Activated CD4-positive, alpha-beta T cell treated with anti-CD3 and anti-CD28 coated beads, Interleukin-2, amount 50 U/mL, for 48 hours (primary cell): ENCODE data around the gene ZMAT2.
"Not testable (repeated sequence)": the region's sequence is repeated elsewhere in the genome, so short reads cannot be mapped to it uniquely, and the experiment has no call there.

ENCODE experiments used
- DNase-seq, 2 experiments: peaks; one replicate each; pipeline ENCODE4 v3.0.0-alpha.2; 2020

Gene ZMAT2

DNA sequence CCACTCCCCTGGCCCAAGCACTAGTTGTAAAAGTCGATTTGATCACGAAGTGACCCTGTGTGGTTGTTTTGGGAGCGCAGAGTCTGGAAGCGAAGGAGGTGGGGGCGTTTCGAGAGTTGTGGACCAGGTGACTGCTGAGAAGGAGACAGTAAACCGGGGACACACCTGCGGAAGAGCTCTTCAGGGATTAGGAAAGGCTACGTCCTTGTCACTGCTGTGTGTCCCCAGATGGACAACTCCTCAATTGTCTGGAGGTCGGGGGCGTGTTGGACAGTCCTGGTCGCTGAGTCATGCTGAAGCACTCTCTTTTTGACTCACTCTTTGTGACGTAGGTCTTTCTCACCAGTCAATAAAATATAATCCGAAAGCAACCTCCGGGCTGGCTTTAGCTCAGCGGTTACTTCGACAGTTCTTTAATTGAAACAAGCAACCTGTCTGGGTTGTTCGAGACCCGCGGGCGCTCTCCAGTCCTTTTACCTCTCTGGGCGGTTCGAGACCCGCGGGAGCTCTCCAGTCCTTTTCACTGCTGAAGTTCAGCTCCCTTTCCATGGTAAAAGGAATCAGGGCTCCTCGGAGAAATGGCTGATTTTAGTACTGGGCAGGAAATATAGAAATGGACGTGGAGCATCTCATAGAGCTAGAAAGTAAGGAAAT, 10.8 kb downstream of the ZMAT2 start:
- DNase-seq, result peak; percentile 79 to 86

- DNase-seq, result no peak
These were observed 11.5 kb downstream of the ZMAT2 start for GRCh38 chr5:140711794-140712193.

DNA sequence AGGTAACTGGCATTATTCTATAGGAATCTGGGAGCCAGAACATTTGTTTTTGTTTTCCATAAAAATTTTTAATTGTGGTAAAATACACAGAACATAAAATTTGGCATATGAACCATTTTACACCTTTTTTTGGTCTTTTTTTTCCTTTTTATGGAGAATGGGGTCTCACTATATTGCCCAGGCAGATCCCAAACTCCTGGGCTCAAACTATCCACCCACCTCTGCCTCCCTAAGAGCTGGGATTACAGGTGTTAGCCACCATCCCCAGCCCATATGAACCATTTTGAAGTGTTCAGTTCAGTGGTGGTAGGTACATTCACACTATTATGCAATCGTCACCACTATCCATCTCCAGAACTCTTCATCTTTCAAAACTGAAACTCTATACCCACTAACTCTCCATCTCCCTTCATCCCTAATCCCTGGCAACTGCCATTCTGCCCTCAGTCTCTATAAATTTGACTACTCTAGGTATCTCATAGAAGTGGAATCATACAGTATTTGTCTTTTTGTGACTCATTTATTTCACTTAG, 13.4 kb downstream of the ZMAT2 start:
- no peak for DNase-seq

GRCh38 chr5:140716238-140716637, 16.0 kb downstream of the ZMAT2 start:
- not testable (repeated sequence) for DNase-seq

DNA sequence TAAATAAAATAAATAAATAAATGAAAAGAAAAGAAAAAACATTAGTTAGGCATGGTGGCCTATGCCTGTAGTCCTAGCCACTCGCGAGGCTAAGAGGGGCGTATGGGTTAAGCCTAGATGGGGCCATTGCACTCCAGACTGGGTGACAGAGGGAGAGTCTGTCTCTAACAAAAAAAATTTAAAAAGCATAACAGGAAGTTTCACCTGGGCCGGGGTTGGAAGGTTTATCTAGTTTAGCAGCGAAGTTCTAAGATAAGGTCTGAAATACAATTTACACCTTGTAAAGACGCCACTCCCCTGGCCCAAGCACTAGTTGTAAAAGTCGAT, 18.0 kb downstream of the ZMAT2 start:
- DNase-seq, result no peak

GRCh38 chr5:140720738-140721137, 20.5 kb downstream of the ZMAT2 start:
- not testable (repeated sequence) for DNase-seq

GRCh38 chr5:140721395-140721794, 21.1 kb downstream of the ZMAT2 start:
- not testable (repeated sequence) for DNase-seq

GRCh38 chr5:140725799-140726471, 25.7 kb downstream of the ZMAT2 start:
- DNase-seq, result peak; percentile 80 to 85

- DNase-seq, result no peak
These were observed 32.9 kb downstream of the ZMAT2 start for GRCh38 chr5:140733098-140733497.

GRCh38 chr5:140734354-140734753, 34.1 kb downstream of the ZMAT2 start:
- no peak for DNase-seq

DNA sequence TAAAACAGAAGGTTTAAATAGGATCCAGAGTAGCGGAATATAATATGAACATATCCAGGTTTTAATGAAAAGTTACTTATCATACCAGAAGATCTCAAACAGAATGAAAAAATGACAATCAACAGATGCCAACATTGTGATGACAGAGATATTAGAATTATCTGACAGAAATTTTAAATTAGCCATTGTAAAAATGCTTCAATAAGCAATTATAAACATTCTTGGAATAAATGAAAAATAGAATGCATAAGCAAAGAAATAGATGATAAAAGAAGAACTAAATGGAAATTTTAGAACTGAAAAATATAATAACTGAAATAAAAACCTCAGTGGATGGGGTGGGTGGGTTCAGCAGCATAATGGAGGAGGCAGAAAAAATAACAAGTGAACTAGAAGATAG, 37.2 kb downstream of the ZMAT2 start:
- DNase-seq, result no peak

DNA sequence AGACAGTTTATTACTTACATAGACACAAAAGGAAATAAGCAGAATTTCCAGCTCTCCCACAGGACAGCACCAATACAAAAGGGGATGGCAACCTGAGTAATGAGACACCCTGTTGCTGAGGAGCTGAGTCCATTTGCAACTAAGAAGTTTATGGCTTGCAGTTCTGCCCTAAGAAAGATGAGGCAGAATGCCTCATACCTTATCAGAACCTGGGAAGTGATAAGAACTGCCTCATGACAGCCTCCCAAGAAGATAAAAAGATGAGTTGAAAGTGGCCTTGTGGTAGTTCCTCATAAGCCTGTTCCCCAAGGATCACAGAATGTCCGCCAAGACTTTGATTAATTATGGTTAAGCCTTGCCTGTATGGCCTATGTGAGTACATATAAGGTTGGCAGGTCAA, 41.7 kb downstream of the ZMAT2 start:
- DNase-seq, result no peak

- no peak for DNase-seq
These were observed 53.3 kb downstream of the ZMAT2 start for GRCh38 chr5:140753561-140753960.
